Glutamatergic neuron (in vitro differentiated cells): Measurements from ENCODE around the gene SLC26A1. TPM values are rescaled to one million over a fixed set of nuclear protein-coding genes. Genes with fewer than 3 reads are reported as not detected.

Experiments
- DNase-seq: peaks from one replicate; pipeline ENCODE4 v3.0.0; 2022
- H3K27ac Mint-ChIP-seq: one replicate; pipeline ENCODE4 v1.8.0; 2020; ENCODE audit warnings: mild to moderate bottlenecking, mixed read lengths, inconsistent platforms; ENCODE audit not compliant: unreplicated experiment
- H3K27me3 Mint-ChIP-seq: one replicate; pipeline ENCODE4 v1.8.0; 2020; ENCODE audit warnings: mild to moderate bottlenecking, moderate library complexity, mixed read lengths, inconsistent platforms; ENCODE audit not compliant: unreplicated experiment
- H3K36me3 Mint-ChIP-seq: one replicate; pipeline ENCODE4 v1.8.0; 2020; ENCODE audit warnings: mild to moderate bottlenecking, mixed read lengths, inconsistent platforms; ENCODE audit not compliant: unreplicated experiment
- H3K4me1 Mint-ChIP-seq: one replicate; pipeline ENCODE4 v1.8.0; 2020; ENCODE audit warnings: mild to moderate bottlenecking, low read depth, mixed read lengths, inconsistent platforms; ENCODE audit not compliant: unreplicated experiment
- H3K4me3 Mint-ChIP-seq: one replicate; pipeline ENCODE4 v1.8.0; 2020; ENCODE audit warnings: mild to moderate bottlenecking, mixed read lengths, inconsistent platforms; ENCODE audit not compliant: unreplicated experiment
- H3K9me3 Mint-ChIP-seq: one replicate; pipeline ENCODE4 v1.8.0; 2020; ENCODE audit warnings: mild to moderate bottlenecking, moderate library complexity, mixed read lengths, inconsistent platforms; ENCODE audit not compliant: unreplicated experiment
- total RNA-seq: library from RNA; stranded (reverse); fragmentation: NEBNext Ultra II Directional; extraction: Animal tissue kit (Norgen Biotek cat#: 25700); gene quantifications from one replicate; pipeline ENCODE4 v1.2.1, GENCODE V29; 2021; ENCODE audit not compliant: unreplicated experiment
- TF ChIP-seq, protein P1 (sequence below): fragments of 200-600 bp; sonication (generic); IDR thresholded peaks from one replicate; pipeline ENCODE4 v1.5.0; 2021; ENCODE audit not compliant: partially characterized antibody, unreplicated experiment

The SLC26A1 gene
- total RNA-seq, 1 donor from 2014 or later = 0.54 TPM

- Mint-ChIP-seq H3K4me3 (no peak overlapping the region), H3K4me1 (no peaks in the 10 kb centered on the region), H3K9me3 (peaks cover 2% of the 10 kb centered on the region), H3K36me3 (no peaks in the 10 kb centered on the region), H3K27me3 (peaks cover 2% of the 10 kb centered on the region), H3K27ac (no peak overlapping the region)
- no peak for DNase-seq
- TF ChIP-seq, protein P1, sequence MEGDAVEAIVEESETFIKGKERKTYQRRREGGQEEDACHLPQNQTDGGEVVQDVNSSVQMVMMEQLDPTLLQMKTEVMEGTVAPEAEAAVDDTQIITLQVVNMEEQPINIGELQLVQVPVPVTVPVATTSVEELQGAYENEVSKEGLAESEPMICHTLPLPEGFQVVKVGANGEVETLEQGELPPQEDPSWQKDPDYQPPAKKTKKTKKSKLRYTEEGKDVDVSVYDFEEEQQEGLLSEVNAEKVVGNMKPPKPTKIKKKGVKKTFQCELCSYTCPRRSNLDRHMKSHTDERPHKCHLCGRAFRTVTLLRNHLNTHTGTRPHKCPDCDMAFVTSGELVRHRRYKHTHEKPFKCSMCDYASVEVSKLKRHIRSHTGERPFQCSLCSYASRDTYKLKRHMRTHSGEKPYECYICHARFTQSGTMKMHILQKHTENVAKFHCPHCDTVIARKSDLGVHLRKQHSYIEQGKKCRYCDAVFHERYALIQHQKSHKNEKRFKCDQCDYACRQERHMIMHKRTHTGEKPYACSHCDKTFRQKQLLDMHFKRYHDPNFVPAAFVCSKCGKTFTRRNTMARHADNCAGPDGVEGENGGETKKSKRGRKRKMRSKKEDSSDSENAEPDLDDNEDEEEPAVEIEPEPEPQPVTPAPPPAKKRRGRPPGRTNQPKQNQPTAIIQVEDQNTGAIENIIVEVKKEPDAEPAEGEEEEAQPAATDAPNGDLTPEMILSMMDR = no peak
Observed at GRCh38 chr4:1036095-1036494, 42.9 kb upstream of the SLC26A1 start.

DNA sequence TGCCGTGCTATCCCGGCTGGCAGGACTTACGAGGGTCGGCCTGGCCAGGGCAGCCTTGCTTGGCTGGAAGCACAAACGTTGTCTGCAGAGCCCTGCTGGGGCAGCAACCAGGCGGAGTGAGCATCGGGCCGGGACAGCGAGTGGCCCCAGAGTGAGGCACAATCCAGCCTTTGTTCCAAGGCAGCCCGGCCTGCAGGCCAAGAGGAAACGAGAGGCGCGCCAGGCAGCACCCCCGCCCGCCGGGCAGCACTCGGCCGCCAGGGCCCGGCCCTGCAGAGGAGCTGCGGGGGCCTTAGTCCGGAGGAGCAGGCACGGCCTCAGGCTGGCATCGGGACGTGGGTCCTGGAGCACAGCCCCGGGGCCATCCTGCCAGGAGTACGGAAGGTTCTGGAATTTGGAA lies 42.3 kb upstream of the SLC26A1 start:
- DNase-seq = no peak
- Mint-ChIP-seq H3K27me3 (peaks cover 2% of the 10 kb centered on the region), H3K4me1 (no peaks in the 10 kb centered on the region), H3K27ac (no peak overlapping the region), H3K4me3 (no peak overlapping the region), H3K36me3 (no peaks in the 10 kb centered on the region), H3K9me3 (peaks cover 2% of the 10 kb centered on the region)
- TF ChIP-seq, protein P1 = no peak

DNA sequence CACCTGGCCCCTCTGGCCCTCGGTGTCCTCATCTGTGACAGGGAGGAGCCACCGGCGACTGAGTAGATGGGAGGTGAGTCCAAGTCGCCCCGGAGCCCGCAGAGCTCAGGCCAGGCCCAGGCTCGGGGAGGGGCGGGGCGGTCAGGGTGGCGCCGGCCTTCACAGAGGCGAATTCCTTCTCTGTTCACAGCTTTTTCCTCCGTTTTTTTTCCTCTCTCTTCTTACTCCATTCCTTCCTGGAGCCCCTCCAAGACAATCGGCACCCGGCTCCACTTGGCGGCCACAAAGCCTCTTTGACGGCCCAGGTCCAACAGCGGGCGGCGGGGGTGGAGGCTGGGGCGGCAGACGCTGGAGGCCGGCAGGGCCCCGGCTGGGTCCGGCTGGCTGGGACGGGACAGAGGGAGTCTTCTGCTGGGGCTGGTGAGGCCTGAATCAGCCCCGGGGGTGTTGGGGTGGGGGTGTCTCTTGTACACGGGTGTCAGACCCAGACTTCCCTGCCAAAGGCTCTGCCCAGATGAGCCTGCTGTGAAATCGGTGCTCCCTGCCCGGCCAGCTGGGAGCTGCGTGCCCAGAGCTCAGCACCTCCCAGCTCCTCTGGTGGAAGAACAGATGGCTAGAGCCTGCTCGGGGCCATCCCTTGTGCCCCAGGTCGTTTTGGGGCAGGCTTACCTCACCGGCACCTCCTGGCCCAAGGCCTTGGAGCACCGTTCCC lies 40.8 kb upstream of the SLC26A1 start:
- Mint-ChIP-seq H3K9me3 (peaks cover 2% of the 10 kb centered on the region), H3K36me3 (no peaks in the 10 kb centered on the region), H3K27me3 (peaks cover 2% of the 10 kb centered on the region), H3K4me1 (no peaks in the 10 kb centered on the region), H3K4me3 (no peak overlapping the region), H3K27ac (peak overlapping the region; percentile 48)
- TF ChIP-seq, protein P1 = no peak
- DNase-seq = no peak

- Mint-ChIP-seq H3K36me3 (no peaks in the 10 kb centered on the region), H3K27ac (no peak overlapping the region), H3K27me3 (peaks cover 2% of the 10 kb centered on the region), H3K4me1 (no peaks in the 10 kb centered on the region), H3K4me3 (no peak overlapping the region), H3K9me3 (peaks cover 2% of the 10 kb centered on the region)
- no peak for DNase-seq
- TF ChIP-seq, protein P1 = no peak
Observed at GRCh38 chr4:1032861-1033260, 39.7 kb upstream of the SLC26A1 start.

DNA sequence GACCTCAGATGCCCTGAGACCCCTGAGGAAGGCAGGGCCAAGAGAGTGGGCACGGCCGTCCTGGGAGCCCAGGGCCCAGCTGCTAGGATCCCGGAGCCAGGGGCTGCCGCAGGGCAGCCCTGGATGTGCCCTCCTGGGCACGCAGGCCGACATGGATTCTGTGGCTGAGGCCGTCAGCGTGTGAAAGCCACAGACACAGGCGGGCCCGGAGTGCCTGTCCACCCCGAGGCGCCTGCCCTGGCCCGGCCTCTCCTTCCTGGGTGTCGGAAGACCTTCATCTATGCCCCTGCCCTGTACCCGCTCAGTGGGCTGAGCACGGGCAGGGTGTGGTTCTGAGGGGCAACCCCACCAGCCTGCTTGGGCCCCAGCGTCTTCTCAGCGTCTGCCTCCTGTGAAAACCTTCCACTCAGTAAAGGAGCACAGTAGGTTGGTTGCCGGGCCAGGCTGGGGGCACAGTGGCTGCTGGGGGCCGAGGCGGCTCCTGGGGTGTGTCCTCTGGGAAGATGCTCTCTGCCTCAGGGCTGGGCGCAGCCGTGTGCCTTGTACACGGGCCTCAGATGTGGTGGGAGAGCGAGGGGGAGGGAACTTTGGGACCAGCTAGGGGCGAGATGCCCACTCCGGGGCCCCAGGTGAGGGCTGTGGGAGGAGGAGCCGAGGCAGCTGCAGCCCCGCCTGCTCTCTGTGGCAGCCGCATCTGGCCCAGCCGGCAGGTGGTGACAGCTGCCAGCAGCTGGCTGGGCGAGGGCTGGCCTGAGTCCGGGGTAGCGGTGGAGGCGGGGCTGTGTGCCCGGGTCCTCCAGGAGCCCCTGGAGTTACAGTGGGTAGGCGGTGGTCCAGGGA lies 39.0 kb upstream of the SLC26A1 start:
- no peak for DNase-seq
- Mint-ChIP-seq H3K9me3 (peaks cover 2% of the 10 kb centered on the region), H3K4me1 (peaks cover 1% of the 10 kb centered on the region), H3K27ac (no peak overlapping the region), H3K27me3 (peaks cover 2% of the 10 kb centered on the region), H3K36me3 (no peaks in the 10 kb centered on the region), H3K4me3 (no peak overlapping the region)
- TF ChIP-seq, protein P1 = no peak
